HepG2 (cell line): ENCODE measurements around the gene CA11. TPM values are rescaled to one million over a fixed set of nuclear protein-coding genes. Genes with fewer than 3 reads are reported as not detected.

Experiments used
- ATAC-seq: fragments of 200-7000 bp; cut with Tn5 transposase; 3 replicates; pipeline ENCODE4 v1.9.1; 2020; ENCODE audit warnings: mild to moderate bottlenecking, moderate library complexity
- BruUV-seq: library from RNA; stranded (reverse); fragments of 400-500 nt; replicated peaks from 2 replicates; lab custom pipeline; 2021; lab: Mats Ljungman, UMichigan
- CTCF ChIA-PET: fragments of 300-600 bp; formaldehyde crosslinking; extraction: SDS; loops from one replicate; lab custom pipeline; 2021; ENCODE audit warnings: low total read pairs, inconsistent platforms, low intra/inter-chr PET ratio; lab: Yijun Ruan, JAX
- POLR2A ChIA-PET: fragments of 350-600 bp; sonication (Branson Sonifier 250); formaldehyde crosslinking; loops from one replicate; lab custom pipeline; 2020; ENCODE audit warnings: antibody characterized with exemption, inconsistent platforms; lab: Yijun Ruan, JAX
- DNase-seq: peaks from one replicate; pipeline ENCODE4 v3.0.0-alpha.2; 2015; ENCODE audit warnings: low spot score
- FAIRE-seq: peaks from 3 replicates; lab custom pipeline; 2011; peaks lifted over from hg19 to GRCh38; lab: Jason Lieb, UNC
- H2AFZ ChIP-seq: one replicate; pipeline ENCODE4 v1.6.1; 2011; ENCODE audit warnings: low read length, inconsistent platforms
- H3K27ac ChIP-seq: fragments of 300-600 bp; 3 replicates; pipeline ENCODE4 v1.8.0; 2011; ENCODE audit warnings: mixed run types, mild to moderate bottlenecking, mixed read lengths, low read length, inconsistent platforms; ENCODE audit not compliant: insufficient read depth; ENCODE audit errors: extremely low read length
- H3K27me3 ChIP-seq, 2 experiments: fragments of 200-600 bp in 1 of 2; 2 replicates in 1 of 2; 3 replicates in 1 of 2; pipeline versions ENCODE4 v1.6.0 to v1.8.0; 2011; ENCODE audit warnings: low read length in 2 of 2, mild to moderate bottlenecking in 2 of 2, moderate library complexity in 2 of 2, inconsistent platforms in 1 of 2; ENCODE audit not compliant: insufficient read depth in 2 of 2, control insufficient read depth in 1 of 2
- H3K36me3 ChIP-seq, 2 experiments: fragments of 200-600 bp in 1 of 2; replicated peaks in 1 of 2; 2 replicates in 1 of 2; 3 replicates in 1 of 2; pipeline versions ENCODE4 v1.5.1 to v1.8.0; 2011; ENCODE audit warnings: low read length in 2 of 2, inconsistent platforms in 1 of 2; ENCODE audit not compliant: insufficient read depth in 2 of 2, control insufficient read depth in 1 of 2
- H3K4me1 ChIP-seq: 2 replicates; pipeline ENCODE4 v1.5.1; 2012; ENCODE audit warnings: low read length, inconsistent platforms; ENCODE audit not compliant: insufficient read depth
- H3K4me2 ChIP-seq: 2 replicates; pipeline ENCODE4 v1.6.0; 2011; ENCODE audit warnings: low read depth, low read length, inconsistent platforms
- H3K4me3 ChIP-seq, 3 experiments: fragments of 200-600 bp in 1 of 3; sonication (generic), shearing (Covaris generic) in 1 of 3; replicated peaks in 1 of 3; 2 replicates each; pipeline ENCODE4 v1.5.1; 2011 to 2016; ENCODE audit warnings: low read length in 3 of 3, inconsistent platforms in 2 of 3, low read depth in 2 of 3, mild to moderate bottlenecking in 2 of 3, control low read depth in 1 of 3, mixed read lengths in 1 of 3; ENCODE audit not compliant: insufficient read depth in 1 of 3
- H3K79me2 ChIP-seq: one replicate; pipeline ENCODE4 v1.6.1; 2011; ENCODE audit warnings: low read length, inconsistent platforms; ENCODE audit not compliant: insufficient read depth
- H3K9ac ChIP-seq: 2 replicates; pipeline ENCODE4 v1.6.0; 2011; ENCODE audit warnings: mild to moderate bottlenecking, low read depth, low read length, inconsistent platforms; ENCODE audit not compliant: insufficient read depth
- H3K9me3 ChIP-seq: 2 replicates; pipeline ENCODE4 v1.5.1; 2012; ENCODE audit warnings: mild to moderate bottlenecking, low read length
- H4K20me1 ChIP-seq: 2 replicates; pipeline ENCODE4 v1.6.0; 2011; ENCODE audit warnings: inconsistent platforms, mild to moderate bottlenecking, low read length, moderate library complexity; ENCODE audit not compliant: insufficient read depth
- ADNP ChIP-seq: sonication (generic); formaldehyde crosslinking; IDR thresholded peaks from 2 replicates; pipeline ENCODE4 v1.4.0; 2020; ENCODE audit warnings: missing genetic modification reagents
- HNF4A ChIP-seq: sonication (generic); formaldehyde crosslinking; IDR thresholded peaks from 2 replicates; pipeline ENCODE4 v1.4.0; 2020; ENCODE audit warnings: missing genetic modification reagents
- JDP2 ChIP-seq: sonication (generic); formaldehyde crosslinking; IDR thresholded peaks from 2 replicates; pipeline ENCODE4 v1.8.1; 2022; ENCODE audit warnings: missing genetic modification reagents, borderline replicate concordance
- MEIS2 ChIP-seq: sonication (generic); formaldehyde crosslinking; IDR thresholded peaks from 2 replicates; pipeline ENCODE4 v1.9.0; 2021; ENCODE audit warnings: mild to moderate bottlenecking, missing genetic modification reagents
- MTA1 ChIP-seq: sonication (generic); formaldehyde crosslinking; IDR thresholded peaks from 2 replicates; pipeline ENCODE4 v1.4.0; 2020; ENCODE audit warnings: missing genetic modification reagents, mild to moderate bottlenecking, borderline replicate concordance
- NFATC3 ChIP-seq: sonication (generic); formaldehyde crosslinking; IDR thresholded peaks from 2 replicates; pipeline ENCODE4 v1.5.1; 2020; ENCODE audit warnings: mild to moderate bottlenecking, missing genetic modification reagents
- NR2C2 ChIP-seq: sonication (generic); formaldehyde crosslinking; IDR thresholded peaks from 2 replicates; pipeline ENCODE4 v1.4.0; 2020; ENCODE audit warnings: missing genetic modification reagents, mild to moderate bottlenecking, moderate library complexity, borderline replicate concordance
- NR2F6 ChIP-seq, 2 experiments: IDR thresholded peaks; 2 replicates each; pipeline ENCODE4 v1.6.1; 2016; ENCODE audit warnings: antibody characterized with exemption in 1 of 2, mild to moderate bottlenecking in 1 of 2
- POGZ ChIP-seq: sonication (generic); formaldehyde crosslinking; IDR thresholded peaks from 2 replicates; pipeline ENCODE4 v1.4.0; 2020; ENCODE audit warnings: mild to moderate bottlenecking, missing genetic modification reagents
- RXRA ChIP-seq: sonication (generic); formaldehyde crosslinking; IDR thresholded peaks from 2 replicates; pipeline ENCODE4 v1.5.1; 2020; ENCODE audit warnings: missing genetic modification reagents
- RXRB ChIP-seq: IDR thresholded peaks from 2 replicates; pipeline ENCODE4 v1.6.1; 2016; ENCODE audit warnings: borderline replicate concordance, missing genetic modification reagents, missing compliant biosample characterization
- ZNF782 ChIP-seq: sonication (generic); formaldehyde crosslinking; IDR thresholded peaks from 2 replicates; pipeline ENCODE4 v1.4.0; 2020; ENCODE audit warnings: missing genetic modification reagents, mild to moderate bottlenecking, borderline replicate concordance
- WGBS: methylation state at CpG from one replicate; pipeline ENCODE4 v1.1.6; 2017; ENCODE audit warnings: low lambda C conversion rate; 5-methylcytosine and 5-hydroxymethylcytosine counted together
- in situ Hi-C: cut with HindIII; loops from 2 replicates; pipeline ENCODE4 v1.10.0; 2017; ENCODE audit warnings: low pct_unique_long_range_greater_than_20kb; ENCODE audit not compliant: extremely low pct_ligation_motif_present
- intact Hi-C: fragments of 100-400 bp; cut with micrococcal nuclease; formaldehyde crosslinking; loops from one replicate; pipeline ENCODE4 v1.10.0; 2022; ENCODE audit not compliant: unreplicated experiment
- polyA plus RNA-seq, 8 experiments: library from polyadenylated mRNA; depleted of rRNA in 3 of 8; stranded (reverse) in 7 of 8; unstranded in 1 of 8; fragments of >200 nt; fragmentation: Illumina TruSeq in 4 of 8; extraction: Trizol in 4 of 8; gene quantifications; 2 replicates each; pipeline versions ENCODE4 v1.2.1 to v1.2.3, GENCODE V29; 2011 to 2016; ENCODE audit warnings: low read depth in 4 of 8, missing spikeins in 1 of 8, mixed read lengths in 1 of 8; ENCODE audit not compliant: insufficient read depth in 1 of 8
- total RNA-seq, 5 experiments: library from RNA; depleted of rRNA; stranded (reverse); fragments of >200 nt; fragmentation: Illumina TruSeq; extraction: Trizol; gene quantifications; 2 replicates each; pipeline ENCODE4 v1.2.3, GENCODE V29; 2016; ENCODE audit warnings: low read depth in 1 of 5
- TF ChIP-seq, protein P1 (sequence below): sonication (generic); formaldehyde crosslinking; IDR thresholded peaks from 2 replicates; pipeline ENCODE4 v1.5.1; 2020; ENCODE audit warnings: mild to moderate bottlenecking, missing genetic modification reagents, moderate library complexity
- TF ChIP-seq, protein P2 (sequence below): sonication (generic); formaldehyde crosslinking; IDR thresholded peaks from 2 replicates; pipeline ENCODE4 v1.4.0; 2020; ENCODE audit warnings: missing genetic modification reagents
- TF ChIP-seq, protein P3 (sequence below), 2 experiments: fragments of 450-650 bp in 1 of 2; sonication (generic) in 1 of 2; formaldehyde crosslinking; IDR thresholded peaks; 2 replicates each; pipeline versions ENCODE4 v1.5.0 to v1.8.0; 2020 to 2022; ENCODE audit warnings: mild to moderate bottlenecking in 1 of 2, missing genetic modification reagents in 1 of 2

The CA11 gene
- total and polyA plus RNA-seq, 2 of the 13 experiments (the other 11 are each of a cell fraction or from before 2014, with no cell fraction given), result 0.41 to 0.58 TPM

DNA sequence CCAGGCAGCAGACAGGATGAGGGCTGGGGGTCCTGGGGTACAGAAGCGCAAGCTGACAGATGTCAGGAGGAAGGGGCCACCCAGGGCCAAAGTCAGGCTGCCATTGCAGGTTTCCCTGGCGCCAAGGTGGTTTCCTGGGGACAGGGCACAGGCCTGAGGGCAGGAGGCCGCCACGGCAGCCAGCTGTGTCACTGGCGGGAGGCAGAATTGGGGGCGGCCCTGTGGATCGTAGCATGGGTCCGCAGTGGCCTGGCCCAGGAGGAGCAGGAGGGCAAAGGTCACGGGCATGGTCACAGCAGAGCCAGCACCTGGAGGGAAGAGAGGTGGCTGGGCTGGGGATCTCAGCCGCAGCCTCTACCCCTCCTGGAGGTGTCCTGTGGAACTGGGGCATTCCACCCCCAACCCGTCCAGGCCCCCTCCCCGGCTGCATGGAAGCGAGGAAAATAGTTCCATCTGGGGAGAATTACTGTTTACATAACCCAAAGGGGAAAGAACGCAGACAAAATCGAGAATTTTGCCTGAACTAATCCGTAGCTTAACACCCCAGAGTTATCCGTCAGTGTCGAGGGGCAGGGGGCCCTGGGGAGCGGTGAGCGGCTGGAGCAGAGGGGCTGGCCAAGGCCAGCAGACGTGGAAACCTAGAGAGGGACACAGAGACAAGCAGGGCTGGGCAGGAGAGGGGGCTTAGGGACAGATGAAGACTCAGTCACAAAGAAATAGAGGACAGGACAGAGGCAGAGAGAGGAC lies 24.9 kb upstream of the CA11 start:
- DNase-seq (no peak), ATAC-seq (peak; percentile 37), FAIRE-seq (no peak)
- H3K9me3 ChIP-seq, result no peaks in the 10 kb centered on the region
- in situ Hi-C loops (loop anchor here (10.0 kb wide), 2 partner anchors 114 to 164 kb away; partner anchors contain the start of gene HSD17B14), intact Hi-C loops (no loop called here)
- H3K9ac ChIP-seq, result no peak overlapping the region
- H3K4me2 ChIP-seq, result peak overlapping the region; percentile 57; the same call in 1 of the 2 replicates
- H2AFZ ChIP-seq, result no peak overlapping the region
- no TSS peak for BruUV-seq
- H3K4me3 ChIP-seq, result peak overlapping the region in 1 of 3 experiments; percentile 44; a peak in 1 of 6 replicates
- H4K20me1 ChIP-seq, result no peaks in the 10 kb centered on the region
- H3K27me3 ChIP-seq, result peaks cover 4 to 24% of the 10 kb centered on the region in 2 experiments; a peak in 4 of 5 replicates
- no peaks in the 10 kb centered on the region for H3K79me2 ChIP-seq
- H3K27ac ChIP-seq, result no peak overlapping the region
- WGBS, result 18% methylated on average over 13 of the region's 21 CpGs
- ChIA-PET CTCF (no interaction called here), POLR2A (no interaction called here)
- no peaks in the 10 kb centered on the region for H3K36me3 ChIP-seq
- H3K4me1 ChIP-seq, result peaks cover 15% of the 10 kb centered on the region
- TF ChIP-seq POGZ (0 out of 2 replicates have a peak, but pooled peaks have one; percentile 9), ZNF782 (peak; percentile 66; the same call in 1 of the 2 replicates), NR2F6 (IDR thresholded peaks at IDR 0.05) (peak; percentile 20; the same call in 1 of the 2 replicates), NR2F6 (CRISPR knock-in tag; IDR thresholded peaks at IDR 0.05) (peak; percentile 39; the same call in 1 of the 2 replicates), RXRA (CRISPR knock-in tag) (0 out of 2 replicates have a peak, but pooled peaks have one; percentile 16), HNF4A (CRISPR knock-in tag) (peak; percentile 55), JDP2 (no peak), NFATC3 (CRISPR knock-in tag) (no peak), MTA1 (CRISPR knock-in tag) (peak; percentile 54; the same call in 1 of the 2 replicates), NR2C2 (CRISPR knock-in tag) (peak; percentile 67), ADNP (CRISPR knock-in tag) (no peak), RXRB (CRISPR knock-in tag) (no peak), MEIS2 (CRISPR knock-in tag) (no peak)
- TF ChIP-seq, protein P1, sequence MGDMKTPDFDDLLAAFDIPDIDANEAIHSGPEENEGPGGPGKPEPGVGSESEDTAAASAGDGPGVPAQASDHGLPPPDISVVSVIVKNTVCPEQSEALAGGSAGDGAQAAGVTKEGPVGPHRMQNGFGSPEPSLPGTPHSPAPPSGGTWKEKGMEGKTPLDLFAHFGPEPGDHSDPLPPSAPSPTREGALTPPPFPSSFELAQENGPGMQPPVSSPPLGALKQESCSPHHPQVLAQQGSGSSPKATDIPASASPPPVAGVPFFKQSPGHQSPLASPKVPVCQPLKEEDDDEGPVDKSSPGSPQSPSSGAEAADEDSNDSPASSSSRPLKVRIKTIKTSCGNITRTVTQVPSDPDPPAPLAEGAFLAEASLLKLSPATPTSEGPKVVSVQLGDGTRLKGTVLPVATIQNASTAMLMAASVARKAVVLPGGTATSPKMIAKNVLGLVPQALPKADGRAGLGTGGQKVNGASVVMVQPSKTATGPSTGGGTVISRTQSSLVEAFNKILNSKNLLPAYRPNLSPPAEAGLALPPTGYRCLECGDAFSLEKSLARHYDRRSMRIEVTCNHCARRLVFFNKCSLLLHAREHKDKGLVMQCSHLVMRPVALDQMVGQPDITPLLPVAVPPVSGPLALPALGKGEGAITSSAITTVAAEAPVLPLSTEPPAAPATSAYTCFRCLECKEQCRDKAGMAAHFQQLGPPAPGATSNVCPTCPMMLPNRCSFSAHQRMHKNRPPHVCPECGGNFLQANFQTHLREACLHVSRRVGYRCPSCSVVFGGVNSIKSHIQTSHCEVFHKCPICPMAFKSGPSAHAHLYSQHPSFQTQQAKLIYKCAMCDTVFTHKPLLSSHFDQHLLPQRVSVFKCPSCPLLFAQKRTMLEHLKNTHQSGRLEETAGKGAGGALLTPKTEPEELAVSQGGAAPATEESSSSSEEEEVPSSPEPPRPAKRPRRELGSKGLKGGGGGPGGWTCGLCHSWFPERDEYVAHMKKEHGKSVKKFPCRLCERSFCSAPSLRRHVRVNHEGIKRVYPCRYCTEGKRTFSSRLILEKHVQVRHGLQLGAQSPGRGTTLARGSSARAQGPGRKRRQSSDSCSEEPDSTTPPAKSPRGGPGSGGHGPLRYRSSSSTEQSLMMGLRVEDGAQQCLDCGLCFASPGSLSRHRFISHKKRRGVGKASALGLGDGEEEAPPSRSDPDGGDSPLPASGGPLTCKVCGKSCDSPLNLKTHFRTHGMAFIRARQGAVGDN (CRISPR knock-in tag), result peak; percentile 44
- TF ChIP-seq, protein P2, sequence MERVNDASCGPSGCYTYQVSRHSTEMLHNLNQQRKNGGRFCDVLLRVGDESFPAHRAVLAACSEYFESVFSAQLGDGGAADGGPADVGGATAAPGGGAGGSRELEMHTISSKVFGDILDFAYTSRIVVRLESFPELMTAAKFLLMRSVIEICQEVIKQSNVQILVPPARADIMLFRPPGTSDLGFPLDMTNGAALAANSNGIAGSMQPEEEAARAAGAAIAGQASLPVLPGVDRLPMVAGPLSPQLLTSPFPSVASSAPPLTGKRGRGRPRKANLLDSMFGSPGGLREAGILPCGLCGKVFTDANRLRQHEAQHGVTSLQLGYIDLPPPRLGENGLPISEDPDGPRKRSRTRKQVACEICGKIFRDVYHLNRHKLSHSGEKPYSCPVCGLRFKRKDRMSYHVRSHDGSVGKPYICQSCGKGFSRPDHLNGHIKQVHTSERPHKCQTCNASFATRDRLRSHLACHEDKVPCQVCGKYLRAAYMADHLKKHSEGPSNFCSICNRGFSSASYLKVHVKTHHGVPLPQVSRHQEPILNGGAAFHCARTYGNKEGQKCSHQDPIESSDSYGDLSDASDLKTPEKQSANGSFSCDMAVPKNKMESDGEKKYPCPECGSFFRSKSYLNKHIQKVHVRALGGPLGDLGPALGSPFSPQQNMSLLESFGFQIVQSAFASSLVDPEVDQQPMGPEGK, result 0 out of 2 replicates have a peak, but pooled peaks have one; percentile 23
- TF ChIP-seq, protein P3, sequence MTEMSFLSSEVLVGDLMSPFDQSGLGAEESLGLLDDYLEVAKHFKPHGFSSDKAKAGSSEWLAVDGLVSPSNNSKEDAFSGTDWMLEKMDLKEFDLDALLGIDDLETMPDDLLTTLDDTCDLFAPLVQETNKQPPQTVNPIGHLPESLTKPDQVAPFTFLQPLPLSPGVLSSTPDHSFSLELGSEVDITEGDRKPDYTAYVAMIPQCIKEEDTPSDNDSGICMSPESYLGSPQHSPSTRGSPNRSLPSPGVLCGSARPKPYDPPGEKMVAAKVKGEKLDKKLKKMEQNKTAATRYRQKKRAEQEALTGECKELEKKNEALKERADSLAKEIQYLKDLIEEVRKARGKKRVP (CRISPR knock-in tag; IDR thresholded peaks at IDR 0.05), result no peak
